GM12801 (cell line): ENCODE data around the gene HYAL3.

Source experiments
- CTCF ChIP-seq: IDR thresholded peaks from one replicate; pipeline ENCODE4 v1.5.1; 2011; ENCODE audit warnings: control low read depth; ENCODE audit not compliant: insufficient read length; ENCODE audit errors: extremely low read depth

HYAL3 gene

GRCh38 chr3:50263478-50264382 lies 35.5 kb downstream of the HYAL3 start:
- TF ChIP-seq CTCF, result no peak

GRCh38 chr3:50262778-50263177 lies 36.4 kb downstream of the HYAL3 start:
- no peak for TF ChIP-seq CTCF

- TF ChIP-seq CTCF, result no peak
These were observed 37.7 kb downstream of the HYAL3 start for GRCh38 chr3:50261505-50261904.

GRCh38 chr3:50260942-50261441 lies 38.2 kb downstream of the HYAL3 start:
- TF ChIP-seq CTCF, result no peak

GRCh38 chr3:50260027-50260941 lies 38.9 kb downstream of the HYAL3 start:
- no peak for TF ChIP-seq CTCF

- no peak for TF ChIP-seq CTCF
These were observed 39.7 kb downstream of the HYAL3 start for GRCh38 chr3:50259432-50260026.

GRCh38 chr3:50258979-50259378 lies 40.2 kb downstream of the HYAL3 start:
- no peak for TF ChIP-seq CTCF
